ENCODE results near the gene DIS3L2. TPM values are rescaled to one million over a fixed set of nuclear protein-coding genes. Genes with fewer than 3 reads are reported as not detected.

Gene DIS3L2
- total RNA-seq, 1 donor from 2014 or later, result 33.0 TPM

- DNase-seq (ENCODE audit: low spot score in 2 of 2), result no peak
- FAIRE-seq, result no peak
Measured at GRCh38 chr2:232242316-232242715, 280.8 kb downstream of the DIS3L2 start.

DNA sequence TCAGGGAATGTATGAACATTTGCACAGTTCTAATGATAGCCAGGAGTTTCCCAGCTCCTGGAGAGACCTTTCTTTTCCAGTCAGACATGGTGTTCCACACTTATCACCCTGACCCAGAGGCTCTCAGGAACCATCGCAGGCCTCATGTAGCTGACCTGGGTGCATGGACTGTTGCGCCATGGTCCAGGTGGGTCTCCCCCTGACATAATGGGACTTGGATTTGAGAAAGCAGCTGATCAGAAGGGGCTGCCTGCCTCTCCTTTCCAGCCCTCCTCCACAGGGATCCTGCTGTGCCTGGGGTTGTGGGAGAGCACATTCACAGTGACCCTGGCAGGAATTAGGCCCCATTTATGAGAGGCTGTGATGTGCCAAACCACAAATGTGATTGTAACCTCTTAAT, 283.6 kb downstream of the DIS3L2 start:
- DNase-seq (ENCODE audit: low spot score in 2 of 2), result no peak

DNA sequence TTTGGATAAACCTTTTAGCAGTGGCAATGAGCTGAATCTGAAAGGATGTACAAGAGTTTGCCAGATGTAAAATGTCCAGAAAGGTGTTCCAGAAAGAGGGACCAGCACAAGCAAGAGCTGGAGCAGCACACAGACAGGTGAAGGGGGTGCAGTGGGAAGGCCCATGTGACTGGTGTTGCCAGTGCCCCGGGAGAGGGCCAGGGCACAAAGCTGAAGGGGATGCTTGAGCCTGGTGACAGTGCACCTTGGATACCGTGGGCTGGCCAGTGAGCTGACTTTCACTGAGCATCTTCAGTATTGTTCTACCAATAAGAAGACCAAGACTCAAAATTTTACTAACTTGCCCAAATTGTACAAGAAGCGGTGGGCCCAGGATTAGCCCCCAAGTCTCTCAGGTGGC, 284.7 kb downstream of the DIS3L2 start:
- FAIRE-seq (no peak), DNase-seq (ENCODE audit: low spot score in 2 of 2) (no peak)

More for the DNA sequence above, 283.6 kb downstream of the DIS3L2 start:
- no peak for FAIRE-seq

GRCh38 chr2:232249096-232249495, 287.6 kb downstream of the DIS3L2 start:
- FAIRE-seq (no peak), DNase-seq (ENCODE audit: low spot score in 2 of 2) (no peak)

DNA sequence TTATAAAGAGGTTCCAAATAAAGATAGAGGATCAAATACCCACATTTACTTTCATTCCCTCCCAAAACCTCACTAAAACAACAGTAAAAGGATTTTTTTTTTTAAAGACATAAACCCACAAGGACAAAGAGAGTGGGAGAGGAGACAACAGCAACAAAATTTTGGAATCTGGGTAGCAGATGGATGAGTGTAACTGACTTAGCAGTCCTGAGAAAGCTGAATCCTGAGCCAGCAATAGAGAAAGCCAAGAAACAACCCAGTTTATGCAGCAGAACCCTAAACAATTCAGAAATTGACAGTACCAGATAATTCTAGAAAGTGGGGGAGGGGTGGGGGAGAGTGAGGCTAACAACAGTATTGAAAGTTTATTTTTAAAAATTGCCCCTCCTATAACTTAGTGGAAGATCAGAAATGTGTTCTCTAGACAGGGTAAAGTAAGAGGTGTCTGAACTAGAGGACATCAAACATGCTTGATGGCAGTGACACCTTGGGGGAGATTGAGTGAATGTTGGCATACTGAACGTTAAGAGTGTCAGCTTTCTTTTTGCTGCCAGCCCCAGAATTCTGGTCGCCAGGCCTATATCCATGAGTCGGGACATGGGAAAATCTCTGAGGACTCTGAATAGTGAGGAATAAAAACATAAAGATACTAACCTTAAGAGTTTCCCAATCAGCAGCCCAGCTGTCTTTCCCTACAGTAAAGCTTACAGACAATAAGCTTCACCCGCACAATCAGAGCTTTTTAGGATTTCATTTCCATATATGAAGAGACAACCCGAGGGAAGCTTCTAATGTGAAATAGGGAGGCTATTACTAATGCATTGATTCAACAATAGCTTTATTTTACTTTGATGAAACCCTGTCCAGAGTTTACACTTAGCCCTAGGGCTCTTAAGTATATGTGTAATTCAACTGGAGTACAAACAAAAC, 289.0 kb downstream of the DIS3L2 start:
- DNase-seq (ENCODE audit: low spot score in 2 of 2) (no peak), FAIRE-seq (no peak)

DNA sequence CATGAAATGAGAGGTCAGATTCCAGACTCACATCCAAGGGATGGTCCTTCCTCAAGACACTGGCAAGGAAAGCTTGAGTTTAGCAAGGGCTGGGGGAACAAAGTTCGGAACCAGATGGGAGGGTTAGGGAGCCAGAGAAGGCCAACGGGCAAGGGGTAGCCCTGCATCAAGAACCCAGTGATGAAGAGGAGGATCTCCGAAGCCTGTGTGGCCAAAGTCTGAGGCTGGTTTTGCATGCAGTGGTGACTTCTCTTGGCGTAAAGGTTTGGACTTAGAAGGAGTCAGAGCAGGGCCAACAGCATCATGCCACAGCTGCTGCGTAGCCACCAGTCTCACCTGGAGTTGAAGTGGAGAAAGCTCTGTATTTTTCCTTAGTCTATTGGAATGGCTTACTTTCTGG, 293.5 kb downstream of the DIS3L2 start:
- DNase-seq (ENCODE audit: low spot score in 2 of 2) (no peak), FAIRE-seq (no peak)

- no peak for DNase-seq (ENCODE audit: low spot score in 2 of 2)
- no peak for FAIRE-seq
Measured at GRCh38 chr2:232260075-232260474, 298.6 kb downstream of the DIS3L2 start.

GRCh38 chr2:232261776-232262175, 300.3 kb downstream of the DIS3L2 start:
- FAIRE-seq, result no peak

DNA sequence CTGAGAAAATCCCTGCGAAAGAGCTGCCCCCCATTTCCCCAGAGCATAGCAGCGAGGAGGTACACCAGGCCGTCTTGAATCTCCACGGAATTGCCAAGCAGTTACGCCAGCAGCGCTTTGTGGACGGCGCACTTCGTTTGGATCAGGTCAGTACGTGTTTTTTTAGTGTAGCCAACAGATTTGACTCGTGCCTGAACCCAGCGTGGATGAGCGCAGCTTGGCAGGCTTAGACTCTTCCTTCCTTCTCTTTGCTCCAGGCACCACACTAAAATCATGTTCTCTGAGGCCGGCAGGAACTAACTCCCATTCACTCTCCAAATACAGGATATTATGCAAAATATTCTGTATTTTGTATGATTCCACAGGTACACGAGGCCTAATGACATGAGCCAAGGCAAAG, 301.8 kb downstream of the DIS3L2 start:
- FAIRE-seq, result no peak
- DNase-seq (ENCODE audit: low spot score in 2 of 2), result no peak

More at GRCh38 chr2:232261776-232262175, 300.3 kb downstream of the DIS3L2 start:
- no peak for DNase-seq (ENCODE audit: low spot score in 2 of 2)

DNA sequence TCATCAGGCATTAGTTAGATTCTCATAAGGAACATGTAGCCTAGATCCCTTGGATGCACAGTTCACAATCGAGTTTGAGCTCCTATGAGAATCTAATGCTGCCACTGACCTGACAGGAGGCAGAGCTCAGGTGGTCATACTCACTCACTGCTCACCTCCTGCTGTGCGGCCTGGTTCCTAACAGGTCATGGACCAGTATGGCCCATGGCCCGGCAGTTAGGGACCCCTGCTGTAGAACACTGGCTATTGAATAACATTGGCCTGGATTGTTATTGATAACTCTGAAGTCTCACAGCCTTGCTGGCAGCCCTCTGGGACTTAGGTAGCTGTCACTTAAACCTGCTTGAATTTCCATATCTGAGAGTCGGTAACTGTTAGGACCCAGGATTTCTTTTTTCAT, 302.6 kb downstream of the DIS3L2 start:
- DNase-seq (ENCODE audit: low spot score in 2 of 2) (no peak), FAIRE-seq (no peak)

GRCh38 chr2:232265329-232265728, 303.8 kb downstream of the DIS3L2 start:
- FAIRE-seq, result no peak

DNA sequence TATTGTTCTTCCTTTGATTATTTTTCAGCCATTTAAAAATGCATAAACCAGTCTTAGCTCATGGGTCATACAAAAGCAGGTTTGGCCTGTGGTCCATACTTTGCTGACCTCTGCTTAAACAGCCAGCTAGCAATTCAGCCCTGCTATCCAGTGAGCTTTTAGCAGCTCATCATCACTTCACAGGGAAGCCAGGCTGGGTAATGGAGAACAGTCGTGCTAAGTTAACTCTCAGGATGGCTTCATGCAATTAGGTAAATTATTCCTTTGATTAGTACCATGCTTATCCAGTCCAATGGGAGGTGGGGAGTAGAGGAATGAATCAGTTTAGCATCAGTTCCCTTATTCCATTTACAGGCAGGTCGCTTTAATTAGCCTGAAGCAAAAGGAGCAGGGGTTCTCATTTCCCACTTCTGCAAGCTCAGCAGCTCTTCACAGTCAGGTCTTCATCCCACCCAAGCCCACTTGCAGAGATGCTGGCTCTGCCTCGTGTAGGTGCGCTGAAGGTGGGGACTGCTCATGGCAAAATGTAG, 307.2 kb downstream of the DIS3L2 start:
- FAIRE-seq, result no peak
- DNase-seq (ENCODE audit: low spot score in 2 of 2), result no peak

More at GRCh38 chr2:232265329-232265728, 303.8 kb downstream of the DIS3L2 start:
- no peak for DNase-seq (ENCODE audit: low spot score in 2 of 2)

- FAIRE-seq, result no peak
- no peak for DNase-seq (ENCODE audit: low spot score in 2 of 2)
Measured at GRCh38 chr2:232269867-232270266, 308.4 kb downstream of the DIS3L2 start.

GRCh38 chr2:232273903-232274643, 312.6 kb downstream of the DIS3L2 start:
- DNase-seq (ENCODE audit: low spot score in 2 of 2) (no peak), FAIRE-seq (no peak)

GRCh38 chr2:232275670-232276069, 314.2 kb downstream of the DIS3L2 start:
- FAIRE-seq (no peak), DNase-seq (ENCODE audit: low spot score in 2 of 2) (no peak)

DNA sequence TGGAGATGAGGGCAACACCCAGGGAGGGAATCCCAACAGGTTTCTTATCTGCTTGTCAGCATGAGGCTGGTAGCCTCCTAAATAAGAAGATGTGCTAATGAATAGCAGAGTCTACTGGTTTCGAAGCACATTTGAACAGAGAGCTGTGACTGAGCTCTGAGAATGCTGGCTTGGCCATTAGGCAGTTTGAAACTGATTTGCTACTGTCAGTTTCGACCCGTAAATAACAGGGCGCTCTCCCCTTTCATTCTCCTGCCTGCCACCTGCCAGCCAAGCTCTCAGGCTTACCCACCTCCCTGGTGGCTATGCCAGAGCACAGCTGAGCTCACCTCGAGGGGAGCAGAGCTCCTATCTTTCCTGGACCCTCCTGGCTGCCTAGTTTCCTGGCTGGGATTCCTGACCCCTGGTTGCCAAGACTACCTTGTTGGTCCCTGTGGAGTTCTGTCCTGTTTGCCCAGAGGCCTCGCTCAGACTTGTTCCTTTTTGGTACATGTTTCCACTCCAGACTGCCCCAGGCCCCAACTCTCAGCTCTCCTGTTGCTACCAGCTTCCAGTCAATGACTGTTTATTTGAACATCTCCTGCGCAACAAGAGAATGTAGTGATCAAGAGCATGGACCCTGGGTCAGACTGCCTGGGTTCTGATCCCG, 314.7 kb downstream of the DIS3L2 start:
- DNase-seq (ENCODE audit: low spot score in 2 of 2) (no peak), FAIRE-seq (no peak)

- no peak for FAIRE-seq
Measured at GRCh38 chr2:232276733-232277313, 315.3 kb downstream of the DIS3L2 start.

DNA sequence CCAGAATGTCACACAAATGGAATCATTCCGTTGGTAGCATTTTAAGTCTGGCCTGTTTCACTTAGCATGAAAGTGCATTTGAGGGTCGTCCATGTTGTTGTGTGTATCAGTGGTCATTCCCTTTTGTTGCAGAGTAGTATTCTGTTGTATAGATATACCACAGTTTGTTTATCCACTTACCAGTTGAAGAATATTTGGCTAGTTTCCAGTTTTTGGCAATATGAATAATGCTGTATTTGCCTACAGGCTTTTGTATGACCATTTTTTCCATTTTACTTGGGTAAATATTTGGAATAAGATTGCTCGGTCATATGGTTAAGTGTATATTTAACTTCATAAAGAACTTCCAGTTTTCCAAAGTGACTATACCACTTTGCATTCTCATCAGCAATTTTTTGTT, 317.0 kb downstream of the DIS3L2 start:
- no peak for FAIRE-seq
- no peak for DNase-seq (ENCODE audit: low spot score in 2 of 2)

More at GRCh38 chr2:232276733-232277313, 315.3 kb downstream of the DIS3L2 start:
- no peak for DNase-seq (ENCODE audit: low spot score in 2 of 2)

DNA sequence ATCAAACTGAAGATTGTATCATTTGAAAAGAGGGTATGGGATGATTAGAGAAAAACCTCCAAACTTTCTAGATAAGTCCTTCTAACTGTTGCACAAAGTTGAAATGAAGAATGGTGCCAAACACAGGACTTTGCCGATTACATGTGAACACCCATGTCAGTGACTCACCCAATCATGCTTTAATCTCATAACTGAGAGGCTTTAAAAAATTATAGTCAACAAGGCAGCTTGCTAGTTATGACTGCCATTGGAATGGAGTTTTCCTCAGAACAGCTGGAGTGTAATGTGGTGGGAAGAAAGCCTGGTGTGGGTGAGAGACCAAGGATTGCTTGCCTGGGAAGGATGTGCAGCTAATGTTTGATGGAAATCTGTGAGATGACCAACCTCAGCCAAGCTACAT, 318.8 kb downstream of the DIS3L2 start:
- DNase-seq (ENCODE audit: low spot score in 2 of 2) (no peak), FAIRE-seq (no peak)

DNA sequence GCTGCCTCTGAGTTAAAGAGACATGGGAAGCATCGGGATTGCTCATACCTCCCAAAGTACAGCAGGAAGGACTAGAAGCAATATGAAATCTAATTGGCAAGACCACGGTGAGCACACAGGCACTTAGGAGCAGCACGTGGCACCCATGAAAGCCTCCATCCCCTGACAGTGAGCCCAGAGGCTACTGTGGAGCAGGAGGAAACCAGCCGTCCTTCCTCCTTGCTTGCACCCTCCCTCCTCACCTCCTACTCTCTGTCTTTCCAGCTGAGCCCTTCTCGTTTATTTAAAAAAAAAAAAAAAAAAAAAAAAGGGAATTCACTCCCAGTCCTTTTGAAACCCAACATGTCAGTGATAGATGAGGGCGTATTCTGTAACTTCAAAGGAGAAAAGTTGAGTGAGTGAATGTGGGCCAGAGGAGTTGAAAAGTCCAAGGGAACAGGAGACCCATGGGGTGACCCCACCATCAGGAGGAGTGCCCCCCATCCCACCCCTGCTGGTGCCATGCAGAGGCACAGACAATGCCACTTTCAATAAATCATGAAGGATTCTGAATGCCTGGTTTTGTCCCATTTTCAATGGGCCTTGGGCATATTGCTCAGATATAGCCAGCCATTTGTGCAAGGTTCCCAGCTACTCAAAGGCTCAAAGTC, 320.5 kb downstream of the DIS3L2 start:
- no peak for FAIRE-seq
- DNase-seq (ENCODE audit: low spot score in 2 of 2), result no peak

Data from frontal cortex (tissue), 4 donors.